Measurements from ENCODE around the gene TIMM29.

- TF ChIP-seq ZFP3 (CRISPR knock-in tag; IDR thresholded peaks at IDR 0.05) (no peak), ZNF8 (CRISPR knock-in tag; IDR thresholded peaks at IDR 0.05) (no peak), ZNF565 (CRISPR knock-in tag; conservative IDR thresholded peaks at IDR 0.05; ENCODE audit: low read depth) (no peak), ZNF70 (CRISPR knock-in tag; IDR thresholded peaks at IDR 0.05) (no peak), ZFP30 (CRISPR knock-in tag; IDR thresholded peaks at IDR 0.05) (no peak), PATZ1 (CRISPR knock-in tag; IDR thresholded peaks at IDR 0.05; ENCODE audit: borderline replicate concordance) (no peak), ARNTL (CRISPR knock-in tag; IDR thresholded peaks at IDR 0.05; ENCODE audit: borderline replicate concordance, low read depth) (no peak), CREB5 (CRISPR knock-in tag; IDR thresholded peaks at IDR 0.05; ENCODE audit: low read depth) (no peak), GLIS3 (CRISPR knock-in tag; IDR thresholded peaks at IDR 0.05) (no peak), SNAI2 (CRISPR knock-in tag; IDR thresholded peaks at IDR 0.05) (no peak)
Measured at GRCh38 chr19:10923260-10924112, 5.1 kb upstream of the TIMM29 start.
